Neutrophil (primary cell): ENCODE measurements around the gene PPP3CA.

Experiments
- H3K27ac ChIP-seq: fragments of 200-600 bp; sonication (generic); 2 replicates; pipeline ENCODE4 v1.5.1; 2016; ENCODE audit warnings: mild to moderate bottlenecking, moderate library complexity
- H3K27me3 ChIP-seq: fragments of 200-600 bp; sonication (generic); 2 replicates; pipeline ENCODE4 v1.6.0; 2016; ENCODE audit warnings: mild to moderate bottlenecking
- H3K36me3 ChIP-seq: fragments of 200-600 bp; sonication (generic); 2 replicates; pipeline ENCODE4 v1.5.1; 2017
- H3K4me1 ChIP-seq, 2 experiments: fragments of 200-600 bp in 1 of 2; sonication (generic) in 1 of 2; 1 replicate in 1 of 2; 2 replicates in 1 of 2; pipeline versions ENCODE4 v1.5.1 to v1.6.1; 2013 to 2016; ENCODE audit warnings: low read depth in 1 of 2, low read length in 1 of 2, mild to moderate bottlenecking in 1 of 2, moderate library complexity in 1 of 2; ENCODE audit not compliant: control insufficient read depth in 1 of 2, insufficient read depth in 1 of 2
- H3K4me3 ChIP-seq, 2 experiments: fragments of 200-600 bp in 1 of 2; sonication (generic) in 1 of 2; 1 replicate in 1 of 2; 2 replicates in 1 of 2; pipeline ENCODE4 v1.5.1; 2013 to 2016; ENCODE audit warnings: low read depth in 1 of 2, low read length in 1 of 2, mild to moderate bottlenecking in 1 of 2, moderate library complexity in 1 of 2
- H3K9me3 ChIP-seq: fragments of 200-600 bp; sonication (generic); 2 replicates; pipeline ENCODE4 v1.5.1; 2016
- TF ChIP-seq, protein P1 (sequence below): fragments of 200-600 bp; sonication (generic); IDR thresholded peaks from 2 replicates; pipeline ENCODE4 v1.5.1; 2016; ENCODE audit warnings: antibody characterized with exemption

PPP3CA gene

DNA sequence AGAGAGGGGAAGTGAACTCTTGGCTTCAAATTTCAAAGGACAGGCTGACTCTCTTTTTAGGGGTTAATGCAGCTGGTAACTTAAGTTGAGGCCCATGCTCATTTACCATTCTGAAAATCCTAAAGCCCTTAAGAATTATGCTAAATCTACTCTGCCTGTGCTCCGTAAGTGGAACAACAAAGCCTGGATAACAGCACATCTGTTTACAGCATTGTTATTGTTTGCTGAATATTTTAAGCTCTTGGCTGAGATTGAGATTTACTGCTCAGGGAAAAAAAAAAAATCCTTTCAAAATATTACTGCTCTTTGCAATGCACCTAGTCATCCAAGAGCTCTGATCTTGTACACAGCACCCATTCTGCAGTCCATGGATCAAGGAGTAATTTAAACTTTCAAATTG lies 17.7 kb downstream of the PPP3CA start:
- Histone ChIP-seq H3K4me1 (peaks cover under 1 to 15% of the 10 kb centered on the region in 2 experiments), H3K27me3 (no peaks in the 10 kb centered on the region), H3K4me3 (no peak overlapping the region), H3K9me3 (no peaks in the 10 kb centered on the region), H3K27ac (peak overlapping the region; percentile 29), H3K36me3 (no peaks in the 10 kb centered on the region)
- TF ChIP-seq, protein P1, sequence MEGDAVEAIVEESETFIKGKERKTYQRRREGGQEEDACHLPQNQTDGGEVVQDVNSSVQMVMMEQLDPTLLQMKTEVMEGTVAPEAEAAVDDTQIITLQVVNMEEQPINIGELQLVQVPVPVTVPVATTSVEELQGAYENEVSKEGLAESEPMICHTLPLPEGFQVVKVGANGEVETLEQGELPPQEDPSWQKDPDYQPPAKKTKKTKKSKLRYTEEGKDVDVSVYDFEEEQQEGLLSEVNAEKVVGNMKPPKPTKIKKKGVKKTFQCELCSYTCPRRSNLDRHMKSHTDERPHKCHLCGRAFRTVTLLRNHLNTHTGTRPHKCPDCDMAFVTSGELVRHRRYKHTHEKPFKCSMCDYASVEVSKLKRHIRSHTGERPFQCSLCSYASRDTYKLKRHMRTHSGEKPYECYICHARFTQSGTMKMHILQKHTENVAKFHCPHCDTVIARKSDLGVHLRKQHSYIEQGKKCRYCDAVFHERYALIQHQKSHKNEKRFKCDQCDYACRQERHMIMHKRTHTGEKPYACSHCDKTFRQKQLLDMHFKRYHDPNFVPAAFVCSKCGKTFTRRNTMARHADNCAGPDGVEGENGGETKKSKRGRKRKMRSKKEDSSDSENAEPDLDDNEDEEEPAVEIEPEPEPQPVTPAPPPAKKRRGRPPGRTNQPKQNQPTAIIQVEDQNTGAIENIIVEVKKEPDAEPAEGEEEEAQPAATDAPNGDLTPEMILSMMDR = no peak

DNA sequence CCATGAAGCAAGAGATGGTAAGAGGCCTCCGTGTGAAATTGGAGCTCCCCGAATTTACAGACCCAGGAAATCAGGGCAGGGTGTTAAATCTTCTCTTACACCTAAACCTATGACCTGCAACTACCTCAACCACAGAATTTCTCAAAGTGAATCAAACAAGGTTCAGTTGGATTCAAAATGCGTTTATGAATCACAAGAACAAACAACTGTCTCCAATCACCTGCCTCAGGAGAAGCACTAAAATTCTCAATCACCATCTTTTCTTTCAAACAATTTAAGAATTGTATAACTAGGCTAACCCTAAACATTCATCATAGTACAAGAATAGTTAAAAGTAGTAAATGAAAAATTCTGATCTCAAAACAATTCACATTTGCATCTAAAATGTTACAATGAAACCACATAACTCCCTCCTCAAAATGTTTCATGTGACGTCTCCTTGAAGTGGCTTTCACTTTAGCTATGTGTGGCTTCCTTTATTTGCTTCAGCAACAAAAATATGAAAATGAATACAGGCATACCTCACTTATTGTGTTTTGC lies 19.2 kb downstream of the PPP3CA start:
- Histone ChIP-seq H3K4me3 (no peak overlapping the region), H3K9me3 (no peaks in the 10 kb centered on the region), H3K27me3 (no peaks in the 10 kb centered on the region), H3K36me3 (no peaks in the 10 kb centered on the region), H3K27ac (peak overlapping the region; percentile 37), H3K4me1 (peaks cover 7 to 28% of the 10 kb centered on the region in 2 experiments)
- TF ChIP-seq, protein P1 = no peak

DNA sequence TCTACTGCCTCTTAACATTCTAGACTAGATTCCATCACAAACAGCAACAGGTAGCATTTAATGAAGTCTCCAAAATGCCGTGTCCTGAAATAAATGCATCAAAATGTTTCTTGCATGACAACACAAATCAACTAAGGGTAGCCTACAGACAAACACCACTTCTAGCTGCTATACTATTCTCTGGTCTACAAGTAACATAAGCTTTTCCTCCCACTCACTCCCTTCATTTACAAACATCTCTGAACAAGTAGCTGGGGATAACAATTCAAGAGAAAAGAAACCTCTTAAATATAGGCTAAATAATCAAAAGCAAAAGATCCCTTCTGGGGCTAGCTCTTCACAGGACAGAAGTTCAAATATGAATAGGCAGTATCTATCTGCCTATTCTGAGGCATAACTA lies 20.8 kb downstream of the PPP3CA start:
- no peaks in the 10 kb centered on the region for H3K27me3 ChIP-seq
- H3K4me3 ChIP-seq = no peak overlapping the region
- TF ChIP-seq, protein P1 = no peak
- H3K9me3 ChIP-seq = no peaks in the 10 kb centered on the region
- H3K4me1 ChIP-seq = peaks cover 22 to 44% of the 10 kb centered on the region in 2 experiments
- no peak overlapping the region for H3K27ac ChIP-seq
- no peaks in the 10 kb centered on the region for H3K36me3 ChIP-seq

DNA sequence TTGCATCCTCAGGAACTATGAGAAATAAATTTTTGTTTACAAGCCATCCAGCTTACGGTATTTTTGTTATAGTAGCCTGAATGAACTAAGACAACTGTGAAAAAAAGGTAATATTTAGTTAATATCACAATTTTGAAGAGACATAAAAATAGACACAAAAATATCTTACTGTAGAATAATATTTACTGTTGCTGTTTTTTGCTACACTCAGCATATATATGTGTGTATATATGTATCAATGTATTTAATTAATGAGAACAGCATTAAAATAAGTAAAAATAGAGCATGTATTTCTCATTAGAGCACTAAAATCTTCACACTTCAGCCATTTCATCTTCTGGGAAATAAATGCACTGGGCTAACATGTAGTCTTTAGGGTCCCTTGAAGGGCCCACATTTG lies 24.6 kb downstream of the PPP3CA start:
- Histone ChIP-seq H3K4me3 (no peak overlapping the region), H3K27me3 (no peaks in the 10 kb centered on the region), H3K4me1 (peaks cover 35 to 50% of the 10 kb centered on the region in 2 experiments), H3K9me3 (no peaks in the 10 kb centered on the region), H3K36me3 (no peaks in the 10 kb centered on the region), H3K27ac (peak overlapping the region; percentile 78)
- TF ChIP-seq, protein P1 = no peak

DNA sequence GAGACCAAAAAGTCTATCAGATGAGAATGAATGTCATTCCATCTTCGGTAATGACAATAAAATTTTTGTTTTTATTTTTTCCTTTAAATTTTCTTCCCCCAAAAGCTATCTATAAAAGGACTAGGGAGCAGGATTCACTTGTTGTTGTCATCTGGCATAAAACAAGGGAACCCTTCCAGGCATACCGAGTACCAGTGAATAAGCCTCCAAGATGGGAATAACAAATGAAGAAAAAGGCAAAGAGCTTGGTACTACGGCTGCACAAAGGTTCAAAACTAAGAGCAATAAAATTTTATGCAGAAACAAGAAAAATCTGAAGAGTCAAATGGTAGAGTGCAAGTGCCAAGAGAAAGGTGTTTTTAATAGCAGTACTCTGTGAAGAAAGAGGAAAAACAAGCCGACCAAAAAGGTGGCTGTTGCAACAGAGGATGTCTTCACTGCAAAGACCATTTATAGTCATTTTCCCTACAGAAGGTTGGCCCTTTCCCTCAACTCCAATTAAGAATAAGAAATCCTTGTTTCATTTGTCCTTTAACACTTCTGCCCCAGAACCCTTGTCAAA lies 25.8 kb downstream of the PPP3CA start:
- peak overlapping the region; percentile 2 to 6 for H3K4me3 ChIP-seq
- no peaks in the 10 kb centered on the region for H3K27me3 ChIP-seq
- H3K9me3 ChIP-seq = no peaks in the 10 kb centered on the region
- no peaks in the 10 kb centered on the region for H3K36me3 ChIP-seq
- H3K4me1 ChIP-seq = peaks cover 42 to 58% of the 10 kb centered on the region in 2 experiments
- TF ChIP-seq, protein P1 = no peak
- H3K27ac ChIP-seq = peak overlapping the region; percentile 78
